Transverse colon (tissue), 4 donors: ENCODE results near the gene KANSL3. TPM values are rescaled to one million over a fixed set of nuclear protein-coding genes. Genes with fewer than 3 reads are reported as not detected.

ENCODE experiments used
- DNase-seq: peaks from one replicate; pipeline ENCODE4 v3.0.0-alpha.2; 2019
- H3K27ac ChIP-seq, 4 donors: fragments of 200-600 bp; sonication (generic); 2 replicates each; pipeline ENCODE4 v1.5.1; 2016 to 2018; ENCODE audit warnings: inconsistent platforms in 4 of 4
- H3K27me3 ChIP-seq: fragments of 200-600 bp; sonication (generic); 2 replicates; pipeline ENCODE4 v1.5.1; 2017; ENCODE audit warnings: inconsistent platforms
- H3K36me3 ChIP-seq, 4 donors: fragments of 200-600 bp; sonication (generic); 2 replicates each; pipeline ENCODE4 v1.5.1; 2017 to 2019; ENCODE audit warnings: inconsistent platforms in 4 of 4
- H3K4me1 ChIP-seq, 4 donors: fragments of 200-600 bp; sonication (generic); 2 replicates each; pipeline ENCODE4 v1.5.1; 2017 to 2020; ENCODE audit warnings: inconsistent platforms in 4 of 4
- H3K4me3 ChIP-seq, 4 donors: fragments of 200-600 bp; sonication (generic); 1 replicate in 1 of 4; 2 replicates in 3 of 4; pipeline versions ENCODE4 v1.5.1 to v1.6.1; 2017 to 2019; ENCODE audit warnings: inconsistent platforms in 4 of 4
- H3K9me3 ChIP-seq, 2 donors: fragments of 200-600 bp; sonication (generic); 2 replicates each; pipeline ENCODE4 v1.5.1; 2017 to 2019; ENCODE audit warnings: inconsistent platforms in 2 of 2
- EP300 ChIP-seq: sonication (generic); formaldehyde crosslinking; IDR thresholded peaks from one replicate; pipeline ENCODE4 v1.6.1; 2017; ENCODE audit warnings: antibody characterized with exemption, low read depth
- POLR2A ChIP-seq: fragments of 450-650 bp; IDR thresholded peaks from one replicate; pipeline ENCODE4 v1.6.1; 2016; ENCODE audit warnings: antibody characterized with exemption, mild to moderate bottlenecking, moderate library complexity
- POLR2AphosphoS5 ChIP-seq, 3 donors: sonication (generic); formaldehyde crosslinking; IDR thresholded peaks; one replicate each; pipeline ENCODE4 v1.6.1; 2016; ENCODE audit warnings: antibody characterized with exemption in 3 of 3
- WGBS, 2 donors: methylation state at CpG; one replicate each; pipeline ENCODE4 v1.1.5; 2018; ENCODE audit warnings: low coverage in 1 of 2; 5-methylcytosine and 5-hydroxymethylcytosine counted together
- in situ Hi-C, 4 donors: fragments of 200-750 bp; cut with MboI; loops; one replicate each; pipeline versions ENCODE4 v1.15.0 to v1.15.1; 2017; ENCODE audit warnings: low sequenced_read_pairs in 3 of 4, low pct_ligation_motif_present in 1 of 4, low pct_unique_long_range_greater_than_20kb in 1 of 4
- intact Hi-C: fragments of 100-400 bp; cut with DNase I; formaldehyde crosslinking; loops from one replicate; pipeline ENCODE4 v1.15.1; 2023; ENCODE audit warnings: low total_unique reads
- total RNA-seq, 4 donors: library from RNA; depleted of rRNA; stranded (reverse); fragments of >200 nt; gene quantifications; one replicate each; pipeline ENCODE4 v1.1.0, GENCODE V29; 2016
- TF ChIP-seq, protein P1 (sequence below), 5 experiments: fragments of 200-600 bp in 3 of 5; fragments of 450-650 bp in 2 of 5; sonication (generic) in 3 of 5; IDR thresholded peaks; 1 replicate in 2 of 5; 2 replicates in 3 of 5; pipeline ENCODE4 v1.5.1; 2016 to 2017; ENCODE audit warnings: antibody characterized with exemption in 5 of 5, inconsistent platforms in 3 of 5, mild to moderate bottlenecking in 2 of 5, moderate library complexity in 1 of 5

KANSL3 gene
- total RNA-seq, 4 donors from 2014 or later, result 45.6 to 59.9 (median 53.4) TPM

DNA sequence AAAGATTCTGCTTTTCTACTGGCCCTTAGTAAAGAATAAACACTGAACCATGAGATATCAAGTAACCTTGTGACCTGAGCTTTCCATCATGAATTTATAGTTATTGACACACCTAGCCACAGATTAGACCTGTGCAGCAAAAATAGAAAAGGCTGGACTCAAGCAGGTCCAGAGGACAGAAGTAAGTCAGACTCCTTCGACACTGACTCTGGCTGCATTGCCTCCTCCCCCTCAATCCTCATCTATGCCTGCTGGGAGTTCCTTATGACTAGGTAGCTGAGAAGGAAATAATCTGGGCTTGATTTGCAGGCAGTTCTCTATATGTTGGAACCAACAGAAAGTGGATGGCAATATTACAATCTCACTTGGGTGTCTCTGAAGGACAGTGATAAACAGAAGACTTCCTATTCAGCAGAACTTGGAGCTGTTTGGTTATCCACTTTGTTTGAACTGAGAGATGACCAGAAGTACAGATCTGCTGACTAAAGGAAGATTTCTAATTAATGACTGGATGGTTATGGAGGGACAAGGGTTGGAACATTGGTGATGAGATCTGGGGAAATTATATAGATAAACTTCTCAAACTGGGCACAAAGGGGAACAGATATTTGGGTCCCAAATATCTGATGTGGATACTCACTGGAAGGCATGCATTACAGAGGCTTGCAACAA, 62.2 kb downstream of the KANSL3 start:
- in situ Hi-C loops, result no loop called here
- H3K36me3 ChIP-seq, result no peaks in the 10 kb centered on the region
- H3K4me1 ChIP-seq, result no peaks in the 10 kb centered on the region
- no peak overlapping the region for H3K27ac ChIP-seq
- no peak overlapping the region for H3K4me3 ChIP-seq
- TF ChIP-seq, protein P1, sequence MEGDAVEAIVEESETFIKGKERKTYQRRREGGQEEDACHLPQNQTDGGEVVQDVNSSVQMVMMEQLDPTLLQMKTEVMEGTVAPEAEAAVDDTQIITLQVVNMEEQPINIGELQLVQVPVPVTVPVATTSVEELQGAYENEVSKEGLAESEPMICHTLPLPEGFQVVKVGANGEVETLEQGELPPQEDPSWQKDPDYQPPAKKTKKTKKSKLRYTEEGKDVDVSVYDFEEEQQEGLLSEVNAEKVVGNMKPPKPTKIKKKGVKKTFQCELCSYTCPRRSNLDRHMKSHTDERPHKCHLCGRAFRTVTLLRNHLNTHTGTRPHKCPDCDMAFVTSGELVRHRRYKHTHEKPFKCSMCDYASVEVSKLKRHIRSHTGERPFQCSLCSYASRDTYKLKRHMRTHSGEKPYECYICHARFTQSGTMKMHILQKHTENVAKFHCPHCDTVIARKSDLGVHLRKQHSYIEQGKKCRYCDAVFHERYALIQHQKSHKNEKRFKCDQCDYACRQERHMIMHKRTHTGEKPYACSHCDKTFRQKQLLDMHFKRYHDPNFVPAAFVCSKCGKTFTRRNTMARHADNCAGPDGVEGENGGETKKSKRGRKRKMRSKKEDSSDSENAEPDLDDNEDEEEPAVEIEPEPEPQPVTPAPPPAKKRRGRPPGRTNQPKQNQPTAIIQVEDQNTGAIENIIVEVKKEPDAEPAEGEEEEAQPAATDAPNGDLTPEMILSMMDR (IDR thresholded peaks at IDR 0.05), result no peak
- TF ChIP-seq POLR2AphosphoS5 (IDR thresholded peaks at IDR 0.05) (no peak), EP300 (no peak), POLR2A (no peak)
- WGBS, 2 donors, result 83% methylated on average over 1 of the region's 1 CpG; no CpG with 5 or more reads in 1 of the 2 donors
- intact Hi-C loops, result no loop called here
- no peaks in the 10 kb centered on the region for H3K9me3 ChIP-seq
- no peaks in the 10 kb centered on the region for H3K27me3 ChIP-seq
- no peak for DNase-seq

DNA sequence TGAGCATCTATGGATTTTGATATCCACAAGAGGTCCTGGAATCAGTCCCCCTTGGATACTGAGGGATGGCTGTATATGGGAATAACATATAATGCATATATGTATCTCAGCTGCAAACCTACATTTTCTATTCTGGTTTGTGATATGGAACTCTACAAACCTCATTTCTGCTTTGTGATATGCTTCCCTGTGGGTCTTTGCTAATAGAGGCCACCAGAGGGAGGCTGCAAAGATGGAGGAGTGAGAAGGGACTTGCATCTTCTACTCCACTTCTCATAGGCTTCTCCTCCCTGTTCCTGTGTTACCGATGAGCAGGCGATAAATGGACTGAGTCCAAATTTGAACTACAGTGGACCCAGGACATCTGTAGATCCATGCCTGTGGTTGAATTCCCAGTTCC, 63.7 kb downstream of the KANSL3 start:
- TF ChIP-seq EP300, result no peak
- TF ChIP-seq POLR2AphosphoS5 (IDR thresholded peaks at IDR 0.05), result no peak
- TF ChIP-seq, protein P1 (IDR thresholded peaks at IDR 0.05), result no peak
- TF ChIP-seq POLR2A, result no peak
- intact Hi-C loops, result no loop called here
- Histone ChIP-seq H3K27me3 (no peaks in the 10 kb centered on the region), H3K4me3 (no peak overlapping the region), H3K4me1 (no peaks in the 10 kb centered on the region), H3K27ac (no peak overlapping the region), H3K36me3 (no peaks in the 10 kb centered on the region), H3K9me3 (no peaks in the 10 kb centered on the region)
- no peak for DNase-seq
- 97% methylated on average over 2 of the region's 2 CpGs; no CpG with 5 or more reads in 1 of the 2 donors for WGBS, 2 donors
- in situ Hi-C loops, result no loop called here

DNA sequence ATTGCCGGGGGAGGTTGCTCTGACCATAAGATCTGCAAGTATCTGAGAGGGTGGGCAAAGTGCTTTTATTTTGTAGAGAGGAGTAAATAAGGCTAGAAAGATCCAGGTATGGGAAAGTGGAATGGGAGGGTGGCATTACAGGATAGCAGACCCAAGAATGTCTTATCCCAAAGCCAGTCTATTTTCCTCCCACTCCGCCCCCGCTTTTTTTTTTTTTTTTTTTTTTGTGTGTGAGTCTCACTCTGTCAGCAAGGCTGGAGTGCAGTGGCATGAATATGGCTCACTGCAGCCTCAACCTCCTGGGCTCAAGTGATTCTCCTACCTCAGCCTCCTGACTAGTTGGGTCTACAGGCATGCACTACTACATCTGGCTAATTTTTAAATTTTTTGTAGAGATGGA, 70.0 kb downstream of the KANSL3 start:
- no peak for DNase-seq
- TF ChIP-seq, protein P1 (IDR thresholded peaks at IDR 0.05), result no peak
- TF ChIP-seq POLR2A (no peak), POLR2AphosphoS5 (IDR thresholded peaks at IDR 0.05) (no peak), EP300 (no peak)
- no peaks in the 10 kb centered on the region for H3K9me3 ChIP-seq
- H3K27me3 ChIP-seq, result no peaks in the 10 kb centered on the region
- no peak overlapping the region for H3K27ac ChIP-seq
- no peak overlapping the region for H3K4me3 ChIP-seq
- in situ Hi-C loops, result no loop called here
- 71 to 77% methylated on average over 3 of the region's 3 CpGs for WGBS, 2 donors
- H3K36me3 ChIP-seq, result no peaks in the 10 kb centered on the region
- H3K4me1 ChIP-seq, result no peaks in the 10 kb centered on the region
- intact Hi-C loops, result no loop called here

- DNase-seq, result no peak
- in situ Hi-C loops, result no loop called here
- intact Hi-C loops, result no loop called here
- Histone ChIP-seq H3K9me3 (no peaks in the 10 kb centered on the region), H3K27ac (no peak overlapping the region), H3K4me1 (no peaks in the 10 kb centered on the region), H3K4me3 (no peak overlapping the region), H3K27me3 (no peaks in the 10 kb centered on the region), H3K36me3 (no peaks in the 10 kb centered on the region)
- TF ChIP-seq, protein P1 (IDR thresholded peaks at IDR 0.05), result no peak
- no peak for TF ChIP-seq POLR2AphosphoS5 (IDR thresholded peaks at IDR 0.05)
- TF ChIP-seq EP300, result no peak
- 74% methylated on average over 5 of the region's 5 CpGs; no CpG with 5 or more reads in 1 of the 2 donors for WGBS, 2 donors
Observed at GRCh38 chr2:96565111-96565510, 73.0 kb downstream of the KANSL3 start.
